NCI-H2227 (cell line): ENCODE results near the gene CXXC4.

Source experiments
- DNase-seq: peaks from one replicate; lab custom pipeline; 2025; ENCODE audit not compliant: unreplicated experiment; lab: John Stamatoyannopoulos, UW

CXXC4 gene

DNA sequence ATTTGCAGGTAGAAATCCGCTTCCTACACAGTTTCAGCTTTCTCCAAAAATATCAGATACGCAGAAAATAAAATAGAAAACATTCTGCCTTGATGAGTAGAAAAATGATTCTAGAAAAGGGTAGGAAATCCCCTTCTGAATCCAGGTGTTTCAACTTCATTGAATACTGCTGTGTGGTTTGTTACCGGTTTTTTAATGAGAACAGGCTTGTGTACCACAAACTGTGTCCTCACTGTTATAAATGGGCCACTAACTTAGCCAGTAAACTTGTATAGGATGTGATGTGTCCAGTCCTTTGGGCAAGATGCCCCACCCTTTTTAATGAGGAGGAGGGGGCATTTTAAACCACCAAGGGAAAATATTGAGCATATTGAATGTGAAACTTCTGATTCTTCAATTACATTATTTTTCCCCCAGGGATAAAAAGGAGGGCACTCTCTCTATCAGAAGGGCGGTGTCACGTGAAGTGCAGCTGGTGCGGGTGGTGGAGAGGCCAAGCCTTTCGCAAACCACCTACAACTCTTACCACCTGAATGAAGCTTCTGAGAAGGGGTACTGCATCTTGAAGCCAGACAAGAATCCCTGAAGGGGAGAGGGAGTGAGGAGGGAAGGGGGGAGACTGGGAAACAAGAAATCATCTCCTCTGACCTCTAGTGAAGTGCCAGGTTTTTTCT, 4.5 kb downstream of the CXXC4 start:
- DNase-seq: peak; percentile 49

- DNase-seq: no peak
Observed at GRCh38 chr4:104489731-104490095, 5.0 kb downstream of the CXXC4 start.

DNA sequence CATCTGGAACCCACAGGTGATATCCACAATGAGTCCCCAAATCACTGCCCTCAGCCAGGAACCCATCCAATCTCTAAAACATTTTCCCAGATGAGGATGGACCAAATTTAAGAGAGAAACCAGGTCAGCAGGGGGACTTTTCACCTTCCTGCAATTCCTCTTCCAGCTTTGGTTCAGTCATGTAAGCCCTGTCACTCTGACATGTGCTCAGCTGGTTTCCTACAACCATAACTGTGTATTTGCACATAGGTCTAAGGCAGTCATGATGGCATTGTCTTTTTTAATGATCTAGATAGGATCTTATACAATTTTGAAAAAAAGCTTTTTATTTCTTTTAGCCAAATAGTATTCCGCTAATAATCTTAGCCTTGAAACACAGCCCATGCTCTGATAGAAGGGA, 6.5 kb downstream of the CXXC4 start:
- DNase-seq: no peak

GRCh38 chr4:104486716-104487504, 7.8 kb downstream of the CXXC4 start:
- no peak for DNase-seq

DNA sequence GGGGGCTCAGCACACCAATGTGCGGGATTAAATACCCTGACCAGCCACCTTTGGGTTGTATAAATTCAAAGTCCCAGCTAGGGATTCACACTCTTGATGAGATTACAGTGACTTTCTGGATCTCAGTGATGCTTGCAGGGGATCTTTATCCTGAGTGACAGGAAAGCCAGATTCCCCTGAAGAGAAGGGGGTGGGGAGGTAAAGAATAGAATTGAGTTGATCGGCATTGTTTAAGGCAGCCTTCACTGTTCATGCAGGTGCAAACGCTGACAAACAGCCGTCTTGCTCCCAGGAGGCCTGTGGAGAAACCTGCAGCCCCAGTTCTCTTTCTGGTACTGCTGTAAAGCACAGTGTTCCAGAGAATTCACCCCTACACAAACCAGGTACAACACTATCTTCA, 19.0 kb downstream of the CXXC4 start:
- peak; percentile 3 for DNase-seq

- DNase-seq: no peak
Observed at GRCh38 chr4:104472766-104473165, 21.9 kb downstream of the CXXC4 start.

GRCh38 chr4:104470770-104471169, 23.9 kb downstream of the CXXC4 start:
- no peak for DNase-seq

- no peak for DNase-seq
Observed at GRCh38 chr4:104469794-104470193, 24.9 kb downstream of the CXXC4 start.

GRCh38 chr4:104465619-104466018, 29.1 kb downstream of the CXXC4 start:
- DNase-seq: no peak

GRCh38 chr4:104465201-104465600, 29.5 kb downstream of the CXXC4 start:
- no peak for DNase-seq

DNA sequence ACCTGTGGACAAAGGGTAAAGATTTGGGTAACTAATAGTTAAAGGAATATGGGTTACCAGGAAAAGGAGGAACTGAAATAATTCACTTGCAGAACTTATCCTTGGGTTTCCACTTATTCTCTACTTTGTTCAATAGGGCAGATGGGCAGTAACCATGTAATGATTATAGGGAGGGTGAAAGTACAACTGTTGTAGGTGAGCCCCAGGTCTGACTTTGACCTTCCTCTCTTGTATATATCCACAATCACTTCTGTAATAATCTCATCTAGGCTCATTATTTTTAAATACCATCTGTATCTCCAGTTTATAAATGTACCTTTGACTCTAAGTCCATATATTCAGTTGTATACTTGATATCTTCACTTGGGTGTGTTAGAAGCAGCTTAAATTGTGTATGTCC, 32.1 kb downstream of the CXXC4 start:
- DNase-seq: no peak

- no peak for DNase-seq
Observed at GRCh38 chr4:104457308-104457981, 37.2 kb downstream of the CXXC4 start.

GRCh38 chr4:104451573-104451972, 43.1 kb downstream of the CXXC4 start:
- peak; percentile 3 for DNase-seq

DNA sequence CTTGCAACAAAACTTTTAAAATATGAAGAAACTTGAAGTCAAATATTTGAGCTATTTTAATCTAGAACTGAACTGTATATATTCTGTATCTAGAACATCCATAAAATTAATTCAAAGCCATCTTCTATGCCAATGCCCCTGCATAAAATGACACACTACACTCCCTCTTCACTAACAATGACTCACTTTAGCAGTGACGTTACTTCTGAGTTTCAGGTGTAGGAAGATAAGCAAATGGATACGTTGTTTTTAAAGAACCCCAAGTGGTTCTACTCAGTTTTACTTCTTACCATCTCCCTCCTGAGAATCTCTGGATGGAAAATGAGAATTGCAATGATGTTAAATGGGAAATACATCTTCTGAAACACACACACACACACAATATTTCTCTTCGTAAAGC, 45.2 kb downstream of the CXXC4 start:
- DNase-seq: no peak

- DNase-seq: no peak
Observed at GRCh38 chr4:104447294-104447693, 47.4 kb downstream of the CXXC4 start.

- DNase-seq: peak; percentile 81
Observed at GRCh38 chr4:104446431-104447278, 48.0 kb downstream of the CXXC4 start.

- DNase-seq: no peak
Observed at GRCh38 chr4:104444685-104445084, 50.0 kb downstream of the CXXC4 start.

DNA sequence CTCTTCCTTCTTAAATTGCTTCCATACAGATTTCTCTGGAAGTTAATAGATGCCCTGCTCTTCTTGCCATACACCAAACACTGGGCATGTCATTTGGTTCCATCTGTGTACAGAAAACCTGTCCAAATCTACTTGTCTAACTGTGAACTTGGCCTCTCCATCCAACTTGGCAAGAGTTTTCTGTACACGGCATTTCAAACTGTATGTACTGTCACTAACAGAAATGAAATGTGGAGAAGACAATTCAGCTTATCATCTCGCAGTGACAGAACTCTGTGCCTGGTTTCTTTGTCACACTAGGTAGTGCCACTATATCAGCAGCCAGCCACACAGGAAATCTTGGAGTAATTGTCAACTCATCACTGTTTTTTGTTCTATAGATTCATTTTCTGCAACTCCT, 58.2 kb downstream of the CXXC4 start:
- DNase-seq: no peak

DNA sequence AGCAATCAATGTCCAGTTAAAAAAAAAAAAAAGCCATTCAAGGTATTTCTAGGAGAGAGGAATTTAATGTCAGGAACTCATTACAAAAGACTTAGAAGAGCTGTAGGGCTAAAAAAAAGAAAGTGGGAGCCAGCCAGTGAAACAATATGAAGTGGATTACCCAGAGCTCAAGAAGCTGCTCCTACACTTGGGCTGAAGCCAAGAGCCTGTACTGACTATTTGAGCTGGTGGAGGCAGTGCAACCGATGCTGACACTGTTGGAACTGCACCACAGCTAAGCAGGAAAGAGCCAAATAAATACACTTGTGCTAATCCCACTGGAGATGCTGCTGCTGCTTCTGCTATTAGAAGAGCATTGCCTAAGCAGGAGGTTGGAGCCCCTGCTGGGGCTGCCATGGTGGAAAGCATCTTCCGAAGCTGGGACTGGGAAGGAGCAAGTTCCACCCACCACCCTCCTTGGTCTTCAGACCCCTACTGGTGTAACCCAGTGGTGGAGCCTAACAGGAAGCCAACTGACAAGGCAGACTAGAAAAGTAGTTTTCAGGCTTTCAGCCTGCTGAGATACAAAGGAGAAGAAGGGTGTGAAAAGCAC, 65.4 kb downstream of the CXXC4 start:
- peak; percentile 13 for DNase-seq

DNA sequence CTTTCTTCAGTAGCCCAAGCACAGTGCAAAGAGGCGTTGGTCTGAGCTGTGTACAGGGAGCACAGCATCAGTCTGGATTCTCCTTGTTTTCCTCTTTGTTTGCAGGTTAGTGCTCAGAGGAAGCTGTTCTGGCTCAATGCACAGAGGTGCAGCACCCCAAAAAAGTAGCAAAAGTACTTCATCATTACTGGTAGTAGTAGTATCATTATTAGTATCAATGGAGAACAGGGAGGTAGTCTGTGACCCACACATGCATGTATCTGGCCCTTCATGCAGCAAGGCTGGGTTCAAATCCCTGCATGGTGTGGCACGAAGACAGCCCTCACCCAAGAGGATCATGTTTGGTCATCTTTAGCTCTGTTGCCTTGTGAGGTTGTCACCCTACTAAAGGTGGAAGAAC, 68.7 kb downstream of the CXXC4 start:
- no peak for DNase-seq

DNA sequence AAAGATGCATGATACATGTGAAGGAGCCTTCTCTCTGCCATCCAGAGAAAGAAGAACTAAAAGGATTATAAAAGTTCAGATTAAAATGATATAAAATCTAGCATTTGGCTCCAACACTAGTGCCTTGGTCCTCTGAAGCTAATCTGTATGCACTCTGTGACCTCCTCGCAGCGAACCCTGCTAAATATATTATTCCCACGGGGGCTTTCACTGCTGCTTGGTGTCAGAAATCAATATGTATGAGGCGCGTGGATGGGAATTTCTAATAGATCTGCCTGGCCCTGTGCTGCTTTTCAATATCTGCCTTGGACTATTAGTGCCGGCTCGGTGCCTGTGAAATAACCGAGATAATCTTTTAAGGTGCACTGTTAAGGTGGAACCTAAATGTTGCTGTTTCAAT, 69.7 kb downstream of the CXXC4 start:
- peak; percentile 21 for DNase-seq
